NCI-H345 (cell line): ENCODE results near the gene GBF1.

Experiments
- DNase-seq: peaks from one replicate; lab custom pipeline; 2025; lab: John Stamatoyannopoulos, UW

The GBF1 gene

GRCh38 chr10:102342958-102343357 lies 97.6 kb downstream of the GBF1 start:
- DNase-seq, result no peak

GRCh38 chr10:102344067-102344466 lies 98.7 kb downstream of the GBF1 start:
- DNase-seq, result no peak

- peak; percentile 1 for DNase-seq
Measured at GRCh38 chr10:102347236-102347828, 102.0 kb downstream of the GBF1 start.

GRCh38 chr10:102352066-102352715 lies 106.9 kb downstream of the GBF1 start:
- DNase-seq, result peak; percentile 80

GRCh38 chr10:102354451-102354850 lies 109.1 kb downstream of the GBF1 start:
- DNase-seq, result no peak

DNA sequence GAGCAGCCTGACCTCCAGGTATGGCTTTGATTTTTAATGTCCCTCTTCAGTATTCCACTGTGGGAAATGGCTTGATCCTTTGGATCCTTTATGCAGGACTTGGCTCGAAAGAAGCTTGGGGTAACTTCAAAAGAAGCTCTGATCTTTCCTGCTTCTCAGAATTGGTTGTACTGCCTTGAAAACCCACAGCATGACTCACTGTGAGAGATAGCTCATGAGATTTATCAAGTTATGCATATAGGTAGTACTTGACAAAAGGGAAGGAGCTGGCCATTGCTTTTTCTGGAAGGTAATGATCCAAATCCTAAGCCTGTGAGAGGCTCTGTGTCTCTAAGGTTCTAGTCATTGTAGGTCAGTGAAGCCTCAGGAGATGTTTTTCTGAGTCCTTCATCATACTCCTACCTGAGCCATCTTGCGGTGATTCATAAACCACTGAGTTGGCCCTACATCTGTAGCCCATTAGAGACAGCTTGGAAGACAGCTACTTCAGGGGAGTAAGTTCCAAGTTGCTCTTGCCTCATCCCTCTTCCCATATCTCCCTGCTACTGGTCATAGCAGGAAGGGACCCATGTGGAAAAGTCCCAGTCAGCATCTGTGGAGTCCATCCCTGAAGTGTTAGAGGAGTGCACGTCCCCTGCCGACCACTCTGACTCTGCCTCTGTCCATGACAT lies 113.5 kb downstream of the GBF1 start:
- DNase-seq, result no peak

- DNase-seq, result no peak
Measured at GRCh38 chr10:102367441-102367840, 122.1 kb downstream of the GBF1 start.

- no peak for DNase-seq
Measured at GRCh38 chr10:102368077-102368476, 122.7 kb downstream of the GBF1 start.

DNA sequence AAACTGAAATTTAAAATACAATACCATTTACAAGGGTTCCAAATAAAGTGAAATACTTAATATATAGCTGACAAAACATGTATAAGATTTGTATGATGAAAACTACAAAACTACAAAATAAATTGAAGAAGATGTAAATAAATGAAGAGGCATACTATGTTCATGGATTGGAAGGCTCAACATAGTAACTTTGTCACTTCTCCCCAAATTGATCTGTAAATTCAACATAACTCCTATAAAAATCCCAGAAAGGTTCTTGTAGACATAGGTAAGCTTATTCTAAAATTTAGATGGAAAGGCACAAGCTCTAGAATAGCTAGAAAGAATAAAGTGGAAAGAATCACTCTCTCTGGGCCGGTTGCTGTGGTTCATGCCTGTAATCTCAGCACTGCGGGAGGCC lies 126.0 kb downstream of the GBF1 start:
- DNase-seq, result no peak

DNA sequence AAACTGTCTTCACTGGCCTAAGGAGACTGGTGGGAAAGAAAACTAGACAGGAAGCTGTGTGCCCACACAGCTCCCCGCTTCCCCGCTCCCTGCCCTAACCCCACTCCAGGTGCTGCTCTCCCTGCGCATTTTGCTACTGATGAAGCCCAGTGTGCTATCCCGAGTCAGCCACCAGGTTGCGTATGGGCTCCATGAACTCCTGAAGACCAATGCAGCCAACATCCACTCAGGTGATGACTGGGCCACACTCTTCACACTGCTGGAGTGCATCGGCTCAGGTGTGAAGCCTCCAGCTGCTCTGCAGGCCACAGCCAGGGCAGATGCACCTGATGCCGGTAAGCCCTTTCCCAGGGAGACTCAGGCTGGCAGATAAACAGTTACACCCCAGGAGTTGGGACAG lies 129.9 kb downstream of the GBF1 start:
- no peak for DNase-seq

GRCh38 chr10:102375867-102376266 lies 130.5 kb downstream of the GBF1 start:
- DNase-seq, result no peak

GRCh38 chr10:102376901-102377300 lies 131.6 kb downstream of the GBF1 start:
- no peak for DNase-seq

- no peak for DNase-seq
Measured at GRCh38 chr10:102379383-102379782, 134.1 kb downstream of the GBF1 start.

- DNase-seq, result no peak
Measured at GRCh38 chr10:102381983-102382382, 136.7 kb downstream of the GBF1 start.

- no peak for DNase-seq
Measured at GRCh38 chr10:102382871-102383270, 137.5 kb downstream of the GBF1 start.

GRCh38 chr10:102384053-102384452 lies 138.7 kb downstream of the GBF1 start:
- no peak for DNase-seq

DNA sequence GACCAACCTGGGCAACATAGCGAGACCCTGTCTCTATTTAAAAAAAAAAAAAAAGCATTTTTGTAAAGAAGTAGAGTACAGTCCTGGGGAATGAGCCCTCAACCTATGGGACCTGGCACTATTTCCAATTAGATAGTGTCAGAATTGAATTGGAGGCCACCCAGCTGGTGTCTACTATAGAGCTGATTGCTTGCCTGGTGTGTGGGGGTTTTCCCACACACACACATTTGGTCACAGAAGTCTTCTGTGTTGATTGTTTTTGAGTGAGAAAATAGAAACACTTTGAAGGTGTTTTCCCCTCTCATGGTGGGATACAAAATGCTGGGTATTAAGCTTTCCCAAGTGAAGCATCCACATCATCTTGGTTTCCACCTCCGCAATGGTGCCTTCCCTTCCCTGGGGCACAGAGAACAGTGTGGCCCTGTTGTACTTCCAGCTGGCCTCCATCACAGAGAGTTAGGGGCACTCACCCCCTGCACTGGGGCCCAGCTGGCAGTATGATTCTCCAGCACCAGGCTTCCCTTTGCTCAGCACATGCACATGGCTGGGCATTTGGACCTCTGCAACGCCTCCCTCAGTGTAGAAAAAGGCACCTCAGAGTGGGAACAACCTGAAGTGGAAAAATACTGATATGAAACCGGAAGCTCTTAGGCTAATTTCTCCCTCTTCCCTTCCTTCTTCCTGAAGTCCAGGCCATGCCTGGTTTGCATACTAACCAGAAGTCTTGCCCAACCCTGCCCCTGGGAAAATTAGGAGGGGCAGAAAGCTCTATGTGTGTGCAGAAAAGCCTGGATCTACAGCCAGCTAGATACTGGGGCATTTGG lies 139.5 kb downstream of the GBF1 start:
- no peak for DNase-seq

- no peak for DNase-seq
Measured at GRCh38 chr10:102389894-102390293, 144.6 kb downstream of the GBF1 start.

- no peak for DNase-seq
Measured at GRCh38 chr10:102392306-102392705, 147.0 kb downstream of the GBF1 start.

DNA sequence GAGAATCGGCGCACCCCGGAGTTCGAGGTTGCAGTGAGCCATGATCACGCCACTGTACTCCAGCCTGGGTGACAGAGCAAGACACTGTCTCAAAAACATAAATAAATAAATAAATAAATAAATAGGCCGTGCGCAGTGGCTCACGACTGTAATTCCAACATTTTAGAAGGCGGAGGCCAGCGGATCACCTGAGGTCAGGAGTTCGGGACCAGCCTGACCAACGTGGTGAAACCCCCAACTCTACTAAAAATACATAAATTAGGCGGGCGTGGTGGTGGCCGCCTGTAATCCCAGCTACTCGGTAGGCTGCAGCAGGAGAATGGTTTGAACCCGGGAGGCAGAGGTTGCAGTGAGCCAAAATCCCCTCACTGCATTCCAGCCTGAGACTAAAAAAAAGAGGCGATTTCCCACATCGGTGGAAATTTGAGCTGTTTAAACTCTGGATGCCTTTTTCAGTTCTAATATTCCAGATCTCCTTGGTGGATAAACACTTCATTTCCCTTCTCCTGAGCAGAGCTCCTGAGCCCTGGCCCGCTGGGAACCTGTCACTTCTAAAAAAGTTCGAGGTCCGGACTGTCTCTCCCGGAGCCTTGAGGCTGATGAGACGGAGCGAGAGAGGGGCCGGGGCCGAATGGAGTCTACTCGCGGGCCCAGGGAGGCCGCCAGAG lies 148.2 kb downstream of the GBF1 start:
- no peak for DNase-seq

DNA sequence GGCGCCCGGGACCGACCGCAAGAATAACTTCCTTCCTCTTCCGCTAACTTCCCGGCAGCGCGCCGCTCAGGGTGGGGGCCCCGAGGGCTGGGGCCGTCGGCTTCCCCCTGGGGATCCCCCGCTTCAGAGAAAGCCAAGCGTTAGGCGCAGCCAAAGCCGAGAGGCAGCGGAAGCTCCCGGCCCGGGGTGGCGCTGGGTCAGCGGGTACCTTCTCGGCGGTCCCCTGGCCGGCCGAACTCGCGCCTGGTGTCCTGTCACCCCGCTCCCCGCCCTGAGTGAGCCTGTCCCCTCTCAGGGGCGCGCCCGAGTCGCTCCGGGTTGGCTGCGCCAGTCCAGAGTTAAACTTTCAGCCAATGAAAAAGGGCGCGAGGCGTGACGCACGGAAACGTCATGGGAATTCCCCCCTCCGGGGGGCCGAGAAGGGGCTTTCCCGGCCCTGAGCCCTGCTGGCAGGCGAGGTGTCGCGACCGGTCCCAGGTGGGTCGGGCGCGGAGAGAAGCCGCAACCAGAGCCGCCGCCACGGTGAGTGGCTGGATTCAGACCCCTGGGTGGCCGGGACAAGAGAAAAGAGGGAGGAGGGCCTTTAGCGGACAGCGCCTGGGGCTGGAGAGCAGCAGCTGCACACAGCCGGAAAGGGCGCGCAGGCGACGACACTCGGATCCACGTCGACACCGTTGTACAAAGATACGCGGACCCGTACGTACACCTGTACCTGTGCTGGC lies 148.9 kb downstream of the GBF1 start:
- DNase-seq, result peak; percentile 69
